SK-N-MC (cell line): ENCODE data around the gene COG6.
A peak's percentile ranks its signal among the peaks of the same experiment; 100 is the strongest.

Experiments used
- DNase-seq: peaks from one replicate; pipeline ENCODE4 v3.0.0-alpha.2; 2011; ENCODE audit warnings: low read depth, low spot score
- H3K27ac ChIP-seq: fragments of 200-600 bp; sonication (generic); 2 replicates; pipeline ENCODE4 v1.5.1; 2016; ENCODE audit warnings: mixed run types
- H3K36me3 ChIP-seq: fragments of 200-600 bp; sonication (generic); 2 replicates; pipeline ENCODE4 v1.6.1; 2017; ENCODE audit warnings: antibody characterized with exemption, low read length, mixed read lengths; ENCODE audit not compliant: insufficient read depth
- H3K4me3 ChIP-seq: fragments of 200-600 bp; sonication (generic); 2 replicates; pipeline ENCODE4 v1.5.1; 2016
- H3K9ac ChIP-seq: fragments of 200-600 bp; sonication (generic); 2 replicates; pipeline ENCODE4 v1.8.0; 2017; ENCODE audit warnings: mixed run types, mixed read lengths; ENCODE audit not compliant: insufficient read length
- H3K9me3 ChIP-seq: fragments of 200-600 bp; sonication (generic); 2 replicates; pipeline ENCODE4 v1.6.1; 2017; ENCODE audit warnings: low read depth, mild to moderate bottlenecking, antibody characterized with exemption, low read length, moderate library complexity, mixed read lengths
- EZH2 ChIP-seq: fragments of 200-600 bp; sonication (generic); IDR thresholded peaks from one replicate; pipeline ENCODE4 v1.6.1; 2017; ENCODE audit warnings: antibody characterized with exemption
- FOXP2 ChIP-seq: optimal IDR thresholded peaks from 2 replicates; pipeline ENCODE3; 2011; ENCODE audit warnings: mild to moderate bottlenecking, moderate library complexity; ENCODE audit not compliant: insufficient read depth; ENCODE audit errors: extremely low read length, control extremely low read depth
- POLR2AphosphoS5 ChIP-seq: IDR thresholded peaks from 2 replicates; pipeline ENCODE4 v1.6.1; 2012; ENCODE audit warnings: mild to moderate bottlenecking, low read depth, low read length, borderline replicate concordance

Gene COG6

GRCh38 chr13:39748961-39749360, 93.5 kb downstream of the COG6 start:
- H3K9ac ChIP-seq, result no peak overlapping the region
- H3K27ac ChIP-seq, result no peak overlapping the region
- no peaks in the 10 kb centered on the region for H3K36me3 ChIP-seq
- no peak overlapping the region for H3K4me3 ChIP-seq
- TF ChIP-seq POLR2AphosphoS5 (no peak), EZH2 (no peak), FOXP2 (no peak)
- no peaks in the 10 kb centered on the region for H3K9me3 ChIP-seq
- DNase-seq, result no peak

- Histone ChIP-seq H3K4me3 (no peak overlapping the region), H3K9ac (no peak overlapping the region)
- no peak for TF ChIP-seq FOXP2
- TF ChIP-seq EZH2, result no peak
- no peak for TF ChIP-seq POLR2AphosphoS5
These were observed 94.1 kb downstream of the COG6 start for GRCh38 chr13:39749528-39749927.

GRCh38 chr13:39751805-39752204, 96.3 kb downstream of the COG6 start:
- TF ChIP-seq POLR2AphosphoS5 (no peak), EZH2 (no peak), FOXP2 (no peak)
- H3K27ac ChIP-seq, result no peak overlapping the region
- 0 out of 2 replicates have a peak, but pooled peaks cover 5% of the 10 kb centered on the region for H3K36me3 ChIP-seq
- no peak overlapping the region for H3K4me3 ChIP-seq
- no peaks in the 10 kb centered on the region for H3K9me3 ChIP-seq
- H3K9ac ChIP-seq, result no peak overlapping the region
- DNase-seq, result no peak

More at GRCh38 chr13:39749528-39749927, 94.1 kb downstream of the COG6 start:
- Histone ChIP-seq H3K9me3 (no peaks in the 10 kb centered on the region), H3K36me3 (no peaks in the 10 kb centered on the region), H3K27ac (no peak overlapping the region)
- DNase-seq, result no peak

DNA sequence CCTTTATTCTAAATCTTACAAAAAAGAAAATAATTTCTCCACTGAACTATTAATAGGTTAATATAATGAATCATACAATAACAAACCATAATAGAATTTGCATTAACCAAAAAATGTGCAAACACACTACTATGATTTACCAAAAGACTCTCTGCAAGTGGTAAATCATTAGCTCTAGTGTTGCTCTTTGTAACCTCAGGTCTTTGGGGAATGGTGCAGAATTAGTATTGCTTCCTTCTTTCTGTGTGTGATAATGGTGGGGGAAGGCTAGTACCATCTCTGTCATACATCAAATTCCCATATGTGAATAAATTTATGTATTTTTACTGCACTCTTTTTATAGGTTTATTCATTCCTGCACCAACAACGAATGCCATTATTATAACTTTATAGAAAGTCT, 105.1 kb downstream of the COG6 start:
- Histone ChIP-seq H3K36me3 (0 out of 2 replicates have a peak, but pooled peaks cover 5% of the 10 kb centered on the region), H3K9ac (no peak overlapping the region), H3K9me3 (no peaks in the 10 kb centered on the region), H3K27ac (no peak overlapping the region), H3K4me3 (no peak overlapping the region)
- TF ChIP-seq POLR2AphosphoS5, result no peak
- no peak for TF ChIP-seq FOXP2
- TF ChIP-seq EZH2, result no peak
- no peak for DNase-seq

DNA sequence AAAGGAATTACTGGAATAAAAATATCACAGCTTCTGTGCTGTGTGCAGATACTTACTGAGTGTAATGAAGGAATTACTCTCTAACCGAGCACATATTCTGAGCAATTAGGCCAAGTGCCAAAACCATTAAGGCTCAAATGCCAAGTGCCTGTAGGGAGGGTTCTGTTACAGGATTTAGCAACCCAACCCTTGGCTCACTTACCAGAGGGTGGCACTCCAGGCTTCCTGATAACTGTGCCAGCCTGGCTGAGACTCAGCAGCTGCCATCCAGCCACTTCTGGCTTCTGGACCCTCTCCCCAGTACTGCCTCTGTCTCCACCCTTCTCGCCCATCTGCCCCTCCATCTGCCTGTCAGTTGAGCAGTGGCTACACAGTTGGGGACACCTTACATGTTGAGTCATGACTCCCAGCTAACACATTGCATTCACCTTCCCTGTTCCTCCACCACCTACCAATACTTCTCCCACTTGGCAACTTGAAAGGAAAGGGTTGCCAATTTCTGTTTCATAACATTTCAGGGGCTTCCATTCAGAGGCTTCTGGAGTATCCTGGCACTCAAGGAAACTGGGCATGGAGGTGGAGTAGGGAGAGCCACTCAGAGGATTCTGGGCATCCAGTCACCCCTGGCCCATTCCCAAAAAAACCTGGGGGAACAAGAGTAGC, 110.5 kb downstream of the COG6 start:
- H3K27ac ChIP-seq, result peak overlapping the region; percentile 49
- H3K9me3 ChIP-seq, result no peaks in the 10 kb centered on the region
- peak overlapping the region; percentile 20 for H3K9ac ChIP-seq
- no peak overlapping the region for H3K4me3 ChIP-seq
- TF ChIP-seq POLR2AphosphoS5 (no peak), EZH2 (no peak), FOXP2 (no peak)
- no peak for DNase-seq
- H3K36me3 ChIP-seq, result no peaks in the 10 kb centered on the region

- TF ChIP-seq POLR2AphosphoS5 (no peak), EZH2 (no peak), FOXP2 (no peak)
- Histone ChIP-seq H3K4me3 (no peak overlapping the region), H3K9ac (no peak overlapping the region), H3K36me3 (no peaks in the 10 kb centered on the region), H3K9me3 (no peaks in the 10 kb centered on the region), H3K27ac (no peak overlapping the region)
- no peak for DNase-seq
These were observed 111.1 kb downstream of the COG6 start for GRCh38 chr13:39766464-39767158.

DNA sequence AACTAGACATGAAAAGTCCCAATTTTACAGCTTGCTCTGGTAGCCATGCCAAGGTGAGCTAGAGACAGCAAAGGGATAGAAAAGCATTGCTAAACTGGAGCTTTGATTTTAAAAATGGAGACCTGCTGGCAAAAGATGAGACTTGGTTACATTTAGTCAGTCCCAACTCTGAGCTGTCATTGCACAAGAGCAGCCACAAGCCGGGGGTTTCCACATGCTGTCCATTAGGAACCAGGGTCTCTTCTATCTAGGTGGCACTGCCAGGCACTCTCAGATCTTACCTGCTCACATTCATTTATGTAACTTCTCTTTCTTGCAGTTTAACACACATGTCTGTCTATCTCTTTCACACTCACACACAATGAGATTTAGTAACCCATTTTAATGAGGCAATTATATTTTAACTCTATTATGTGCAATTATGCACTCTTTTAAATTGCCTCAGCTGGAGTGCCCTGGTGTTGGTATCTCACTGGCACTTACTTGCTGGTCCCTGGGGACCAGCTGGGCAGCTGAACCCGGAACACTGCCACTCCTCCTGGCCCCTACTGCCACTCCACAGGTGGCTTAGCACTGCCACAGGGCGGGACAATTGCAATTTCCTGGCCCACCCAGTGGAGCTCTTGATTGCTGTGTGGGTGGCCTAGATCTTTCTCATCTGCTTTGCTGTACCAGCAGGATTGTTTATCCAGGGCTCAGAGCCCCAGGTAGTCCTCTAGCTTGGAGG, 112.5 kb downstream of the COG6 start:
- Histone ChIP-seq H3K36me3 (no peaks in the 10 kb centered on the region), H3K4me3 (no peak overlapping the region), H3K27ac (no peak overlapping the region), H3K9me3 (no peaks in the 10 kb centered on the region), H3K9ac (no peak overlapping the region)
- no peak for TF ChIP-seq EZH2
- TF ChIP-seq FOXP2, result no peak
- TF ChIP-seq POLR2AphosphoS5, result no peak
- DNase-seq, result no peak

DNA sequence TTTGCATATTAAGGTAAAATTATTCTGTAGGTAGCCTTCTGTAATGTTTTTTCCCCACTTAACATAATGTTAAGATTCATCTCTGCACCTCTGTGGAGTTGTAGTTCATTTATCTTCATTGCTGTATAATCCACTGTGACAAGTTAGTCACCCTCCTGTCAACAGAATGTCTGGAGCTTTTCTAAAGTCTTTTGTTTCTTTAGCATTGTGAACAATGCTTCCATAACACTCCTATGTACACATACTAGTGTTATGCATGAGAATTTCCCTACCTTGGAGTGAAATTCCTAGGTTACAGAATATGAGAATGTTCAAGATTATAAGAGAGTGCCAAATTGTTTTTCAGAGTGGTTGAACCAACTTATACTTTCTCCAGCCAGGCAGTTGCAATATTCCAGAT, 113.5 kb downstream of the COG6 start:
- no peaks in the 10 kb centered on the region for H3K36me3 ChIP-seq
- no peaks in the 10 kb centered on the region for H3K9me3 ChIP-seq
- no peak overlapping the region for H3K9ac ChIP-seq
- TF ChIP-seq FOXP2 (no peak), POLR2AphosphoS5 (no peak), EZH2 (no peak)
- DNase-seq, result no peak
- no peak overlapping the region for H3K4me3 ChIP-seq
- H3K27ac ChIP-seq, result no peak overlapping the region
